T-helper 2 cell treated with Interferon-gamma antibody and Interleukin-4, amounts not matched to agents 100 ng/mL and 5 ng/mL, for 36 hours (primary cell): ENCODE data around the gene CASQ2. TPM values are rescaled to one million over a fixed set of nuclear protein-coding genes. Genes with fewer than 3 reads are reported as not detected.

Experiments
- intact Hi-C: fragments of 100-400 bp; cut with micrococcal nuclease; formaldehyde crosslinking; loops from one replicate; pipeline ENCODE4 v1.15.1; 2023
- total RNA-seq: library from RNA; stranded (reverse); gene quantifications from 2 replicates; pipeline ENCODE4 v1.2.3, GENCODE V29; 2022

CASQ2 gene
- total RNA-seq = not detected in 2 replicates

GRCh38 chr1:115768549-115768948, at the start of gene CASQ2:
CASQ2 (minus strand) TSS chr1:115768714; CDS start chr1:115768541, 173 bp downstream.
- intact Hi-C loops = no loop called here

GRCh38 chr1:115815694-115816093, 47.2 kb upstream of the CASQ2 start:
- intact Hi-C loops = no loop called here

GRCh38 chr1:115814685-115815398, 46.3 kb upstream of the CASQ2 start:
- intact Hi-C loops = no loop called here

- intact Hi-C loops = no loop called here
Observed at GRCh38 chr1:115813727-115814126, 45.2 kb upstream of the CASQ2 start.

DNA sequence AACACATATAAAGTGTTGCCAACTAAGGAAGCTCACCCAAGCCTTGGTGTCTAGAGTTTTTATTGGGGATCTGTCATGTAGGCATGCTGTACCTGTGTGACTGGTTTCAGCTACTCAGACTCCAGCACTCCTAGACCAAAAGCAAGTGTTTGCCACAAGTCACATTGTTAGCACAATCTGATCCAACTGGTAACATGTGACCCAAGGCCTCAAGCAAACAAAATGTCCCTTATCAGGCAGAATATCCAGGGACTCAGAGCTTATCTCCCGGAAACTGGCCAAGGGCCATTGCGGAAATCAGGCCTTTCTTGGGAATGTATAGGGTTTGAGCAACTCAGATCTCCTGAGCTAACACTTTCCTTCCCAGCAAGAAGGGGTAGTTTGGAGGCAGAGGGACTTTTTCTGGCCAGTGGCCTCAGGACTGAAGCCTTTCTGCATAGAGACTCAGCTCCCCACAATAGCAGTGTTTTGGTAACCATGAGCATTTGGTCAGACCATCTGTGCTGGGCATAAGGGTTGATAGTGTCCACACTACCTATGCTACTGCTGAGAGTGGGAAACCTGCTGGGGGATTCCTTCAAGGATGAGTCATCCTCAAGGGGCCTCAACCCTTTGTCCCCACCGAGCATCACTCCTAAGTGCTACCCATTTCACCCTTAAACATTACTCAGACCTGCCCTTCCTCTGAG, 42.8 kb upstream of the CASQ2 start:
- intact Hi-C loops = no loop called here

- intact Hi-C loops = no loop called here
Observed at GRCh38 chr1:115810609-115811008, 42.1 kb upstream of the CASQ2 start.

DNA sequence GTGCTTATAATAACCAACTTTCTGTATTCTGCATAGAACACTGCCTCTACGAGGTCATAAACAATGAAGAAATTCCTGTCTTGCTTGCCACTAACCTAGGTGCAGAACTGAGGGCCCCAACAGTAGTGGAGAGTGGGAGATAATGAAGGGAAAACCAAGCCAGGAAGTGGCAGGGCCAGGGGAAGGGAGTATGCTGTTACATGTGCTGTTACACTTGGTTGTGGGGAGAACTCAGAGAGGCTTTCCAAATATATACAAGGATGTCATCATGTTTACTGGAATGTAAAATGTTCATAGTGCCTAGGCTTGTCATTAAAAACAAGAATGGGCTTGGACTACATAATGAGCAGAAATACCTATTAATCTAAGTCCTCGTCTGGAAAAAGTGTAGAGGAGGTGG, 41.3 kb upstream of the CASQ2 start:
- intact Hi-C loops = no loop called here

DNA sequence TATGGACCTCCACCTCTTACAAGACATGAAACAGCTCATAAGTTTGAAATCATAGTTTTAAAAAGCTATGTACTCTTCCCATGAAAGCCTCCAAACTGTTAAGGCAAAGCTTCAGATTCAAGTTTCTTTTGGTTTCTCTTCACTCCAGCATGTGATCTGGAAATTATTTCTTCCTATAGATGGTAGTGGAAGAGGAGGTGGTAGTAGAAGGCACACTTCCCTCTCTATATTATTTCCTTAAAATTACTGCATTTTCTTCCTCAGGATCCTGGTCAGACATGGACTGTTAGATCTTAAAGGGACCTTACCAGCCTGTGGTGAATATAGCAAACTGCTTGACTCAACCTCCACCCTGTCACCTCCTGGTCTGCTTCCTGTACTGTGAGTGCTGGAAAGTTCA, 40.6 kb upstream of the CASQ2 start:
- intact Hi-C loops = no loop called here

GRCh38 chr1:115807723-115808122, 39.2 kb upstream of the CASQ2 start:
- intact Hi-C loops = loop anchor here (1.0 kb wide), 3 partner anchors 169 to 213 kb away; partner anchors contain the start of gene SLC22A15

GRCh38 chr1:115805597-115805996, 37.1 kb upstream of the CASQ2 start:
- intact Hi-C loops = no loop called here

- intact Hi-C loops = no loop called here
Observed at GRCh38 chr1:115802416-115802815, 33.9 kb upstream of the CASQ2 start.

- intact Hi-C loops = no loop called here
Observed at GRCh38 chr1:115797486-115797885, 29.0 kb upstream of the CASQ2 start.

GRCh38 chr1:115796897-115797296, 28.4 kb upstream of the CASQ2 start:
- intact Hi-C loops = no loop called here

GRCh38 chr1:115796036-115796435, 27.5 kb upstream of the CASQ2 start:
- intact Hi-C loops = no loop called here

DNA sequence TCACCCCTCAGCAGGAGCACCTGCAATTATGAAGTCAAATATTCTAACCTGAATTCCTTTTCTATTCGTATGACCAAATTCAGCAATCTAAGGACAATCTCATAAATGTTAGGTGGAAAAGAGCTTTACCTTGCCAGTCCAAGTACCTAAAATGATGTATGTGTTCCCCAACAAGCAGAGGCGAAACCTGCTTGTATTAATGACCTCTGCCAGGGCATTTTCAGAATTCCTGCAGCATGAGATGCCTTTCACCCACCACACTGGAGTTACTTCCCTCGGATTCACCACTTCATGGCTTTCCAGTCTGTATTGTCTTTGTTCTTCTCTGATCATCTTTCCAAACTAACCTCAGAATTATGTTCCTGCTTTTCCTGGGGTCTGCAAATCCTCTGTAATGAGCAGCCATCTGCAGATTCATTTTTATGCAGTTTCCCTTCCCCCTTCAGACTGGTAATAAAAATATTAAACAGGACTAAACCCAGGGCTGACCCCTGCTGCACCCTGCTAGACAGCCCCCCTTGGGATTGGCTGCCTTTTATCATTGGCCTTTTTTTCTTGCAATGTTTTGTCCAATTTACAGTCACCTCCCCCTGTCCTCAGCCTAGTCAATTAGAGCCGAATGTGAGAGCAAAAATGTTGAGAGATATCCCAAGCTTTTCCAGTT, 26.6 kb upstream of the CASQ2 start:
- intact Hi-C loops = no loop called here

GRCh38 chr1:115793162-115793561, 24.6 kb upstream of the CASQ2 start:
- intact Hi-C loops = no loop called here

DNA sequence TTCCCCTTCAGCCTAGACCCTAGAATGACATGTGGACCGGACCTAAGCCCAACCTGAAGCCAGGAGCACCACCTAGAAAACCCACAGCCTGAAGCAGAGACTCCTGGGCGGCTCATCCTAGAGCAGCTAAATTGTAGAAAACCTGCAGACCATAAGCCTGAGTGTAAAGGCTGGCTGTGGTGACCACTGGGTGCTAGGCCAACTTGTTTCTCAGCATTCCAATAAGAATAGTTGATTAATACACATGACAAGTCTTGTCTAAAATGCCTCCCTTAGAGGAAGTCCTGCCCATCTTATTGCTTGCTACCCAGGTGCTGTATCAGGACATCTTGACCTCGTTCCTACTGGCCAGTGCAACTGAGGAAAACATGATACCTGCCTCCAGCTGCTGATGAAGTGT, 23.3 kb upstream of the CASQ2 start:
- intact Hi-C loops = no loop called here

- intact Hi-C loops = no loop called here
Observed at GRCh38 chr1:115790846-115791245, 22.3 kb upstream of the CASQ2 start.

- intact Hi-C loops = no loop called here
Observed at GRCh38 chr1:115790356-115790755, 21.8 kb upstream of the CASQ2 start.

GRCh38 chr1:115783311-115783710, 14.8 kb upstream of the CASQ2 start:
- intact Hi-C loops = no loop called here

DNA sequence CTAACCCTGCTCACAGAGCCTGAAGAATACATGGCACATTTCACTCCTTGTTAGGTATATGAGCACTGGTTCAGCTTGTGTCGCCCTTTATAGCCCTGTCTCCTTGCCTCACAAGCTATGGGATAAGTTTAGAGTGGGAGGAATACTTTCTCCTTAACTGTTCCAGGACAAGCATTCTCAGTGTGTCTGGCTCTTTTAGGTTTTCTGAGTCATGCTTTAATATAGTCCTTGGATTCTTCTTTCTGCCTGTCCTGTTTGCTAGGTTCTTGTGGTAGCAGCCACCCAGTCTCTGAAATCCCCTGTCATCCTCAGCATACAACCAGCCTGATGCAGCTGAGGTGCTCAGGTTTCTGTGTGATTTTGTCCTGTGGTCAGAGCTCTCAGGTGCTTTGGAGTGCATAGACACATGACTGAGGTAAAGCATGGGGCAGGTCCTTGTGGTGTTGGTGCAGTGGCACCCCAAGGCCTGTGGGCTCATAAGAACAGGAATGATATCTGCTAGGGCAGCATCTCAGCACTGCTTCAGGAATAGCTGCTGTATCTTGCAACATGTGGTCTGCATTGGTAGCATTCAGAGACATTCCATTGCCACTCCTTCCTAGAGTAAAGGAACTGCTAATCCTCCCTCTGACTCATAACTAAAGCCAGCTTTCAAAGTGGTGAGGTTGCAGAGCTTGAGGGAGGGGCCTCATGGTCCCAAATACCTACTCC, 14.2 kb upstream of the CASQ2 start:
- intact Hi-C loops = no loop called here

DNA sequence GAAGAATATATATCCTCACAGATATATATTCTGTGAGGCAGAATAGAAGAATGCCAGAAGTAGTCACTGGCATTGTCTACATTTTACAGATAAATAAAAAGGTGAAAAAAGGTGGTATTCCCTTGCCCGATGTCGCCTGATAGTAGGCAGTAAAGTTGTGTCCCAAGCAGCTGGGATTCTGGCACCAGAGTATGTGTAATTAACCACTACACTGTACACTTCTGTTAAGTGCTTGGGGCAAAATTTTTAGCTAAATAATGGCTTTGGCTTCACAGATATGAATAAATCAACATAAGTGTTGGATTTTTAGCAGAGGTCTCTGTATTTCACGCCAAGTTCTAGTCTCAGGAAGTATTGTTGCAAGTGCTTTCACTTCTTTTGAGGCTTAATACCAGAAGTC, 13.3 kb upstream of the CASQ2 start:
- intact Hi-C loops = no loop called here
